Prostate gland (tissue), 2 donors: ENCODE results near the gene DHRS7B.

Experiments
- CTCF ChIP-seq, 4 experiments: fragments of 200-600 bp in 2 of 4; fragments of 450-650 bp in 2 of 4; sonication (generic) in 2 of 4; IDR thresholded peaks; 1 replicate in 3 of 4; 2 replicates in 1 of 4; pipeline ENCODE4 v1.5.1; 2016 to 2019; ENCODE audit warnings: antibody characterized with exemption in 4 of 4, mild to moderate bottlenecking in 2 of 4, moderate library complexity in 2 of 4
- POLR2A ChIP-seq: fragments of 450-650 bp; IDR thresholded peaks from one replicate; pipeline ENCODE4 v1.6.1; 2016; ENCODE audit warnings: antibody characterized with exemption, mild to moderate bottlenecking

GRCh38 chr17:21171309-21171922 lies 44.7 kb downstream of the DHRS7B start:
- TF ChIP-seq CTCF (IDR thresholded peaks at IDR 0.05) (no peak), POLR2A (no peak)
